GM19099 (cell line): ENCODE measurements around the gene ARHGAP21.

ENCODE experiments used
- POLR2A ChIP-seq: IDR thresholded peaks from 3 replicates; pipeline ENCODE4 v1.6.1; 2011; ENCODE audit warnings: low read depth; ENCODE audit not compliant: insufficient read length; ENCODE audit errors: extremely low read depth

Gene ARHGAP21

GRCh38 chr10:24724381-24725228 lies 918 bp upstream of the ARHGAP21 start:
- TF ChIP-seq POLR2A: peak; percentile 78

DNA sequence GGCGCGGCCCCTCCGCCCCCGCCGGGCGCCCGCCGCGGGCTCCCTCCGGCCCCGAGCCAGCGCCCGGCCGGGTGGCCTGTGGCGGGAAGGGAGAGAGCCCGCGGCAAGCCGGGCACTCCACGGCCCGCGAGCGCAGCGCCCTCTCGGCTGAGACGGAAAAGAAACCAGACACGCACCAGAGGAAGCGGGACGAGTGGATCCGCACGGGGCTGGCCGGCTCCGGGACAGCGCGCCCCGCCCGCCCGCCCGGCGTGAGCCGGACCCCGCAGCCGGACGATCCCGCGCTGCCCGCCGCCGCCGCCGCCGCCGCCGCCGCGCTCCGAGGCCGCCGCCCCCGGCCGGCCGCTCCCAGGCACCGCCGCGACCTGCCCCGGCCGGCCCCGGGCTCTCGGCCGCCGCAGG lies 300 bp downstream of the ARHGAP21 start:
- TF ChIP-seq POLR2A: no peak

- peak; percentile 39 for TF ChIP-seq POLR2A
Observed at GRCh38 chr10:24722676-24723385, 856 bp downstream of the ARHGAP21 start.

DNA sequence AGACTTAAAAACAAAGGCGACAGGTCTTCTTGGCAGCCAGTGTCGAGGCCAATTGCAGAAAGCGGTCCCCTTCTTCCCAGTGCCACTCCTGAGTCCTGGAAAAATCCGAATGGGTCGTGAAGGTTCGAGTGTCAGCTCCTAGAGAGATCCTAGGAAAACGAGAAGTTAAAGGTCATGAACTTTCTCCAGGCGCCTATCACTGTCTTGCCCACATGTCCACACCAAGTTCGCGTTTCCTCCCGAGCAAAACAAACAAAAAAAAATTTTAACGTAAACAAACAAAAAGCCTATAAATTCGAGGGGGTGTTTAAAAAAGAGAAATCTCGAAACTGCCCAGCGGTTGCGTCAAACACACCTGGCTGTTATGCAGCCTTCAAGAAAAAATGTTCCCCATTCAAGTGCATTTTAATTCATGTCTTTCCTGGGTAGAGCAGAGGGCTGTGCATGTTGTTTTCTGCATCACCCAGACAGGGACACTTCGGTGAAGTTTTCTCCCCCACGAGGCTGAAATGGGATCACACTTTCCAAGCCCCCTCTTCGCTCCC lies 1.5 kb downstream of the ARHGAP21 start:
- TF ChIP-seq POLR2A: no peak

GRCh38 chr10:24721229-24722106 lies 2.2 kb downstream of the ARHGAP21 start:
- TF ChIP-seq POLR2A: no peak

DNA sequence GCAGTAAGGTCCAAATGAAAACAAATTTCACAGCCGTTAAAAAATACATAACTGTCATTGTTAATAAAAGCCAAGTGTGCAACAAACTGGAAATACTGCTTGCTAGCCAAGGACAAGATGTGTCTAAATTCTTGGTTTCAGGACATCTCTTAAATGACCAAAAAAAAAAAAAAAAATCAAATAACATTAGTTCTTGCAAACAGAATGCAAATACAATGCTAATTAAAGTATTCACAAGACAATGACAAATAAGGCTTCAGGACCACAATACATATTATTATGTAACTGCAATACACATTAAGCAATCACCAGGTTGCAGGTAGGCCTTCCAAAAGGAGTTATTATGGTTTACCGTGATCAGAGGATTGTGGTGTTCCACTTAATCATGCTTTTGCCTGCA lies 3.6 kb downstream of the ARHGAP21 start:
- TF ChIP-seq POLR2A: no peak

DNA sequence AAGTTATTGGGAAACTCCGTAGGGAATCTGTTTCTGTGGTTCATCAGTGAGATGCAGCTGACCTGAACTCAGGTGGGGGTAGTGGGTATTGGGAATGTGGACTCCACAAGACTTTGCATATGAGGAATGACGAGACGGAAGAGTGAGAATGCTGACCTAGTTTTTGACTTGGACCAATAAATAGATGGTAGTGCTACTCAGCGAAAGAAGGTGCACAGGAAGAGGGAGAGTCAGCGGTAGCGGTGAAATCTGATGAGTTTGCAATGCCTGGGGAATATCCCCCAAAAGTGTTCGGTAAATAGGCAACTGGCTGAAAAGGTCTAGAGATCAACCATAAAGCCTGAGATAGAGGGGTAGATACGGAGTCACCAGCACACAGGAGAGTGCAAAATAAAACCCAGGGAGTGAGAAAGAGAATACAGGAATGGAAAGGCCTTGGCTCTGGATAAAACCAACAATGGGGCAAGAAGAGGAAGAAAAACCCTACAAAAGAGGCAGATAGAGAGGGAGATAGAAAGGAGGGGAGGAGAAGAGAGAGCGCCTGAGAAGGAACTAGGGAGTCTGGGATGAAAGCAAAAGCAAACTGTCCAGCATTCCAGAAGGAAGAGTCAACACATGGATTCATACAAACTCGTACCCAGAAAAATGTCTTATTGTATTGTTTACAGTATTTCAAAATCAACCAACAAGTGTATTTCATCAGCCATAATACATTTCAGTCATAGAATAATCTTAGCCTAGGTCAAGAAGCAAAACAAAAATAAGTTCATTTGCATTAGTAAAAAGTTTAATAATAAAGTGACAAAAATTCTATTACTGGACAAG lies 5.4 kb downstream of the ARHGAP21 start:
- no peak for TF ChIP-seq POLR2A

DNA sequence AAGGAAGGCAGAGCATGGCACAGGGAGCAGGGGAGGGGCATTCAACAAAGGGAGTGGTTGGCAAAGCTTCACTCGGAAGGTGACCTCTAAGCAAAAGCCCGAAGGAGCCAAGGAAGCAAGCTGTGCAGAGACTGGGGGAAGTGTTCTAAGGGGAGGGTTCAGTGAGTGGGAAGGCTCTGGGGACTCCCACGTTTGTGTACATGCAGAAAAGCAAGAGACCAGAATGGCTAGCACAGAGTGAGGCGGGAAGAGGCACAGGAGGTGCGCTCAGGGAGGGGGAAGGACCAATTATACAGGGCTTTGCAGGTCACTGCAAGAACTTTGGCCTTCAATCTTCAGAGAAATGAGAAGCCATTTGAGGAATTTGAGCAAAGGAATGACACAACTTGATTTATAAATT lies 7.4 kb downstream of the ARHGAP21 start:
- no peak for TF ChIP-seq POLR2A

- TF ChIP-seq POLR2A: no peak
Observed at GRCh38 chr10:24715246-24715769, 8.4 kb downstream of the ARHGAP21 start.

DNA sequence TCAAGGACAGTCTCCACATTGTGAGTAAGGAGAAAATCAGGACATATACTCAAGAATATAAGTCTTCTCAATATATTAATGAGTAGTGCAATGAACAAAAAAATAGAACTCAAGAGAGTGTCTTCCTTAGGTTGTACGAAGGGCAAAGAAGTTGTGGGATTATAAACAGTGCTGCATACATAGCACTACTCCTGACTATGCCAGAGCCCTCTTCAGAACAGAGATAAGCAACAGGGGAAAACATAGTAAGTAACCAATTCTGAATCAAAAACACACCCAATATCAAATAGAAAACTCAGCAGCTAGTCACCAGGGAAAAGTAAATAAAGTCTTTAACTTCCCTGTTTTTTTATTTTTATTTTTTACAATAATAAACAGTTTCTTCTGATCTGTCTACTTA lies 10.6 kb downstream of the ARHGAP21 start:
- no peak for TF ChIP-seq POLR2A

DNA sequence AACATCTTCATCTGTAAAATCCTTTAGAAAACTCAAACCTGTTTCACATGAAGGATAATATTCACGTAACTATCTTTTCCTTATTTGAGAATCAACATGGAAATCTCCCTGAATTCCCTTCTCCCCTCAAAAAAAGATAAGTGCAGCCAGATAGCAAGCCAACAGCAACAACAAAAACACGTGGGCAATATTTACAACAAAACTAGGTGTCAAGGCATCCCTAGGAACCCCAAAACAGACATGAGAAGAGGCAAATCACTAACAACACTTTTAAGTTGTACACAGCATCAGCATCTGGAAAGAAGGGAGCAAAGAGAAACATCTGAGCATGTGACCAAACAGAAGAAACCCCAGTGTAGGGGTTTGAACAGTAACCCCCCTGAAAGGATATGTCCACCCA lies 12.2 kb downstream of the ARHGAP21 start:
- no peak for TF ChIP-seq POLR2A

DNA sequence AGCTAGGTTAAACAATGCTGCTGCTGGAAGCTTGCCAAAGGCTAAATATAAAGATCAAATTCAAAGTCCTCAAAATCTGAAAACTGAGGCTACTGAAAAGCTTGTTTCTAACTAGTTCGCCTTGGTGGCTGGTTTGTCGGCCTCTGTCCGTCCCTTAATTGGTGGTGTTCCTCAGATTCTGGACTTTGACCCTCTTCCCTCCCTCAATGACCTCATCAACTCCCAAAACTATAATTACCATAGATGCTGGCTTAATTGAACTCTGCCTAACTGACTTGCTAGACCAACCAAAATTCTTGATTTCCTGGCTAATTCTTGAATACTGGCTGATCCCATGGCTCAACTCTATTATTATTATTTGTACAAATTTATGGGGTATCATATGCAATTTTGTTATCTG lies 15.6 kb downstream of the ARHGAP21 start:
- TF ChIP-seq POLR2A: no peak

DNA sequence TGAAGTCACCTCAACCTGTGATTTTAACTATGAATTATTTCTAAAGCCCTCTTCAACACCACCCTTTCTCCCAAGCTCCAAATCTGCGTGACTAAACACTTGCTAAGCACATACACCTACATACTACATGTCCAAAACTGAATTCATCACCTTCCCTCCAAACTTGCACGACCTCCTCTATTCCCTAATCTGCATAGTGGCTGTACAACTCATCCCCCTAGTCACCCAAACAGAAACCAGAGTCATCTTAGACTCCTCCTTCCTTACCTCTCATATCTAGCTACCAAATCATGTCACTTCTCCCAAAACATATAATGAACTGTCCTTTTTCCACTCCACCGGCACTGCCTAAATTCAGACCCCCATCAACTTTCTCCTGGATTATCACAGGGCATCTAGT lies 16.2 kb downstream of the ARHGAP21 start:
- TF ChIP-seq POLR2A: no peak

GRCh38 chr10:24706479-24707118 lies 17.1 kb downstream of the ARHGAP21 start:
- TF ChIP-seq POLR2A: no peak

- no peak for TF ChIP-seq POLR2A
Observed at GRCh38 chr10:24703700-24704099, 20.0 kb downstream of the ARHGAP21 start.
